IMR-90 (cell line): ENCODE data around the gene DUS1L. TPM values are rescaled to one million over a fixed set of nuclear protein-coding genes. Genes with fewer than 3 reads are reported as not detected.

Experiments
- ATAC-seq: fragments of 200-7000 bp; cut with Tn5 transposase; 2 replicates; pipeline ENCODE4 v1.9.1; 2020; ENCODE audit warnings: low read depth, mild to moderate bottlenecking, moderate library complexity
- BruUV-seq: library from RNA; stranded (reverse); fragments of 400-500 nt; replicated peaks from 2 replicates; lab custom pipeline; 2021; lab: Mats Ljungman, UMichigan
- CTCF ChIA-PET: fragments of 300-600 bp; formaldehyde crosslinking; extraction: SDS; loops from one replicate; lab custom pipeline; 2021; ENCODE audit warnings: antibody characterized with exemption; lab: Yijun Ruan, JAX
- POLR2A ChIA-PET: fragments of 300-600 bp; sonication (Branson Sonifier 250); formaldehyde crosslinking; loops from one replicate; lab custom pipeline; 2022; ENCODE audit warnings: antibody characterized with exemption; ENCODE audit not compliant: unreplicated experiment; lab: Charles Lee
- DNase-seq: peaks from one replicate; pipeline ENCODE4 v3.0.0; 2013
- H2AFZ ChIP-seq: replicated peaks from 2 replicates; pipeline ENCODE3; 2013; ENCODE audit warnings: low read length, mild to moderate bottlenecking; ENCODE audit not compliant: poor library complexity
- H2AK5ac ChIP-seq: 2 replicates; pipeline ENCODE4 v1.6.1; 2013; ENCODE audit warnings: low read depth, low read length, inconsistent platforms
- H2AK9ac ChIP-seq: replicated peaks from 2 replicates; pipeline ENCODE3; 2013; ENCODE audit warnings: mild to moderate bottlenecking, low read depth, low read length, moderate library complexity; ENCODE audit not compliant: poor library complexity
- H2BK120ac ChIP-seq: 2 replicates; pipeline ENCODE4 v1.6.1; 2013; ENCODE audit warnings: low read depth, low read length, inconsistent platforms
- H2BK15ac ChIP-seq: 3 replicates; pipeline ENCODE4 v1.6.1; 2013; ENCODE audit warnings: low read depth, low read length, inconsistent platforms
- H2BK20ac ChIP-seq: 2 replicates; pipeline ENCODE4 v1.6.1; 2013; ENCODE audit warnings: low read depth, mild to moderate bottlenecking, inconsistent platforms, low read length, moderate library complexity
- H2BK5ac ChIP-seq: 2 replicates; pipeline ENCODE4 v1.6.1; 2013; ENCODE audit warnings: mild to moderate bottlenecking, low read depth, low read length, inconsistent platforms; ENCODE audit not compliant: poor library complexity, severe bottlenecking
- H3K14ac ChIP-seq: replicated peaks from 2 replicates; pipeline ENCODE4 v1.6.1; 2013; ENCODE audit warnings: low read depth, low read length, inconsistent platforms
- H3K18ac ChIP-seq: 2 replicates; pipeline ENCODE4 v1.6.1; 2013; ENCODE audit warnings: low read depth, low read length, control low read depth
- H3K23ac ChIP-seq: 2 replicates; pipeline ENCODE4 v1.6.1; 2013; ENCODE audit warnings: low read depth, low read length, inconsistent platforms
- H3K27ac ChIP-seq: 2 replicates; pipeline ENCODE4 v1.5.1; 2013; ENCODE audit warnings: mild to moderate bottlenecking, control low read depth, low read length; ENCODE audit not compliant: insufficient read depth
- H3K27me3 ChIP-seq: 2 replicates; pipeline ENCODE4 v1.6.1; 2013; ENCODE audit warnings: low read length; ENCODE audit not compliant: control insufficient read depth, insufficient read depth
- H3K36me3 ChIP-seq: 2 replicates; pipeline ENCODE4 v1.6.1; 2013; ENCODE audit warnings: low read length, mixed read lengths; ENCODE audit not compliant: control insufficient read depth, insufficient read depth
- H3K4ac ChIP-seq: 2 replicates; pipeline ENCODE4 v1.6.1; 2013; ENCODE audit warnings: low read depth, low read length, inconsistent platforms
- H3K4me1 ChIP-seq: 2 replicates; pipeline ENCODE4 v1.6.1; 2013; ENCODE audit warnings: low read length, mixed read lengths; ENCODE audit not compliant: control insufficient read depth, insufficient read depth
- H3K4me2 ChIP-seq: 2 replicates; pipeline ENCODE4 v1.6.1; 2013; ENCODE audit warnings: low read depth, mild to moderate bottlenecking, control low read depth, low read length, moderate library complexity
- H3K4me3 ChIP-seq: 2 replicates; pipeline ENCODE4 v1.5.1; 2013; ENCODE audit warnings: low read depth, mild to moderate bottlenecking, control low read depth, low read length, moderate library complexity; ENCODE audit not compliant: insufficient read depth
- H3K56ac ChIP-seq: 2 replicates; pipeline ENCODE4 v1.6.1; 2013; ENCODE audit warnings: low read length, inconsistent platforms; ENCODE audit not compliant: insufficient read depth; ENCODE audit errors: extremely low read depth
- H3K79me1 ChIP-seq, 2 experiments: 2 replicates each; pipeline ENCODE4 v1.6.1; 2013; ENCODE audit warnings: low read length in 2 of 2, inconsistent platforms in 1 of 2, low read depth in 1 of 2
- H3K9ac ChIP-seq: 2 replicates; pipeline ENCODE4 v1.6.1; 2013; ENCODE audit warnings: low read depth, low read length, control low read depth
- H3K9me1 ChIP-seq: 2 replicates; pipeline ENCODE4 v1.6.1; 2013; ENCODE audit warnings: low read length, inconsistent platforms; ENCODE audit not compliant: insufficient read depth
- H3K9me3 ChIP-seq: 2 replicates; pipeline ENCODE4 v1.6.1; 2013; ENCODE audit warnings: low read length; ENCODE audit not compliant: control insufficient read depth, insufficient read depth
- H4K20me1 ChIP-seq: 2 replicates; pipeline ENCODE4 v1.6.1; 2013; ENCODE audit warnings: low read length, inconsistent platforms; ENCODE audit not compliant: insufficient read depth
- H4K5ac ChIP-seq: 2 replicates; pipeline ENCODE4 v1.6.1; 2013; ENCODE audit warnings: mild to moderate bottlenecking, low read depth, low read length, control low read depth
- H4K8ac ChIP-seq, 2 experiments: 2 replicates each; pipeline ENCODE4 v1.6.1; 2013; ENCODE audit warnings: low read depth in 2 of 2, low read length in 2 of 2, control low read depth in 1 of 2, inconsistent platforms in 1 of 2
- H4K91ac ChIP-seq: 2 replicates; pipeline ENCODE4 v1.6.1; 2013; ENCODE audit warnings: low read depth, low read length, inconsistent platforms; ENCODE audit not compliant: insufficient read depth
- BHLHE40 ChIP-seq: fragments of 150-350 bp; IDR thresholded peaks from 2 replicates; pipeline ENCODE4 v1.6.1; 2016; ENCODE audit warnings: mild to moderate bottlenecking, low read depth, low read length
- CEBPB ChIP-seq: IDR thresholded peaks from 2 replicates; pipeline ENCODE4 v1.6.1; 2012; ENCODE audit warnings: low read depth, low read length, improper control_type of control experiment
- FOS ChIP-seq: fragments of 150-350 bp; IDR thresholded peaks from 2 replicates; pipeline ENCODE4 v1.6.1; 2016; ENCODE audit warnings: low read depth, low read length
- MAFK ChIP-seq: IDR thresholded peaks from 2 replicates; pipeline ENCODE4 v1.6.1; 2012; ENCODE audit warnings: low read depth, low read length, improper control_type of control experiment
- MXI1 ChIP-seq: IDR thresholded peaks from 2 replicates; pipeline ENCODE4 v1.6.1; 2012; ENCODE audit warnings: low read depth, mild to moderate bottlenecking, low read length, moderate library complexity, borderline replicate concordance
- POLR2A ChIP-seq: IDR thresholded peaks from 2 replicates; pipeline ENCODE4 v1.6.1; 2012; ENCODE audit warnings: mild to moderate bottlenecking, low read depth, low read length
- RAD21 ChIP-seq: IDR thresholded peaks from 2 replicates; pipeline ENCODE4 v1.6.1; 2012; ENCODE audit warnings: low read length, improper control_type of control experiment
- RFX5 ChIP-seq: IDR thresholded peaks from 2 replicates; pipeline ENCODE4 v1.8.0; 2012; ENCODE audit warnings: low read depth, mild to moderate bottlenecking, low read length, moderate library complexity
- SMC3 ChIP-seq: fragments of 150-350 bp; IDR thresholded peaks from 2 replicates; pipeline ENCODE4 v1.6.1; 2016; ENCODE audit warnings: low read depth, mild to moderate bottlenecking, antibody characterized with exemption, low read length, moderate library complexity
- WGBS, 2 experiments: methylation state at CpG; one replicate each; pipeline versions ENCODE4 v1.1.5 to v1.1.7; 2013; ENCODE audit warnings: missing lambda C conversion rate in 2 of 2; ENCODE audit not compliant: insufficient read length in 1 of 2; ENCODE audit errors: extremely low coverage in 2 of 2; 5-methylcytosine and 5-hydroxymethylcytosine counted together
- dilution Hi-C: fragments of 300-500 bp; cut with HindIII; formaldehyde crosslinking; loops from one replicate; pipeline ENCODE4 v1.14.3; 2018; ENCODE audit warnings: low sequenced_read_pairs; ENCODE audit not compliant: unreplicated experiment
- in situ Hi-C: fragments of 300-500 bp; cut with MboI; formaldehyde crosslinking; loops from 3 replicates; pipeline ENCODE4 v1.14.3; 2019; ENCODE audit warnings: low sequenced_read_pairs, inconsistent platforms, mixed read lengths
- intact Hi-C: fragments of 100-400 bp; cut with micrococcal nuclease; formaldehyde crosslinking; loops from 2 replicates; pipeline ENCODE4 v1.10.0; 2022
- polyA plus RNA-seq, 3 experiments: library from polyadenylated mRNA; depleted of rRNA; stranded (reverse); fragments of >200 nt; gene quantifications; 2 replicates each; pipeline ENCODE4 v1.2.3, GENCODE V29; 2012; ENCODE audit warnings: low replicate concordance in 1 of 3
- total RNA-seq: library from RNA; depleted of rRNA; stranded (reverse); fragments of >200 nt; gene quantifications from 2 replicates; pipeline ENCODE4 v1.2.3, GENCODE V29; 2012
- TF ChIP-seq, protein P1 (sequence below): fragments of 150-350 bp; IDR thresholded peaks from 2 replicates; pipeline ENCODE4 v1.6.1; 2017; ENCODE audit warnings: mild to moderate bottlenecking, antibody characterized with exemption, low read length, low read depth
- TF ChIP-seq, protein P2 (sequence below): conservative IDR thresholded peaks from 2 replicates; pipeline ENCODE4 v1.5.1; 2012; ENCODE audit warnings: mild to moderate bottlenecking, low read depth, low read length, improper control_type of control experiment
- TF ChIP-seq, protein P3 (sequence below): fragments of 150-350 bp; IDR thresholded peaks from 2 replicates; pipeline ENCODE4 v1.6.1; 2016; ENCODE audit warnings: low read depth, mild to moderate bottlenecking, low read length, moderate library complexity, borderline replicate concordance

The DUS1L gene
- total and polyA plus RNA-seq, 2 of the 4 experiments (the other 2 are of a cell fraction), result 29.0 to 76.9 TPM

DNA sequence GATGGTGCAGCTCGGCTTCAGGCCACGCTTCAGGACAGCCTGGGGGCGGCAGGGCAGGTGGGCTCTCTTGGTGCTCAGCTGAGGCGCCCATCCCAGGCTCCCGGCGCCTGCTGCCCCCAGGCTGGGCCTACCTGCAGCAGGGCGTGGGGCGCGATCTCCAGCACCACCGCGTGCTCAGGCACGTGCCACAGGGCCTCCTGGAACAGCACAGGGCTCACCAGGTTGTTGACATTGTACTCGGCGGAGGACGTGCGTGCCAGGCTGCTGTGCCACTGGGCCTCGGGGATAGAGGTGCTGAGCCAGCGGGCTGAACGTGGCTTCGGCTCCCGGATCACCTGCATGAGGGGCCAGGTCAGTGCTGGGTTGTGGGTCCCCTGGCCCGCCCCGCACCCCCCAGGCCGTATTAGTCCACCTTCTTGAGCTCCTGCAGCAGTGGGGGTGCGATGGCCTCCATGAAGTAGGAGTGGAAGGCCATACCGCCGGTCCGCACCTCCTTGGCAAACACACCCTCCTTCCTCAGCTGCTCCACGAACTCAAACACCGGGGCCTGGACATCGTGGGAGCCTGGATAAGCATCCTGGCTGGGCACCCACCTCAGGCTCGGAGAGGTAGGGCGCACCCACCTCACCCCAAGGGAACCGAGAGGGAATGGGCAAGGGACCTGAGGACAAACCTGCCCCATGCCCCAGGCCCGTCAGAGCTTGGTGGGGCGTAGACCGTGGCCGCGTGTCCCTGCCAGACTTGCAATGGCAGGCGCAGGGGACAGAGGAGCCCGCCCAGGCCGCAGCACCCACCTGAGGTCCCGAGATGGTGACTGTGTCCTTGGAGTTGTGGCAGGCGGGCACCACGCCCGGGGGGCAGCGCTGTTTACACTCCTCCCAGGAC lies 23.5 kb upstream of the DUS1L start:
- no peak overlapping the region for H3K23ac ChIP-seq
- H4K8ac ChIP-seq, result no peak overlapping the region
- H4K91ac ChIP-seq, result no peak overlapping the region
- no peak overlapping the region for H3K4me2 ChIP-seq
- H2BK20ac ChIP-seq, result no peak overlapping the region
- H2AK5ac ChIP-seq, result no peak overlapping the region
- no peak for ATAC-seq
- peak overlapping the region; percentile 61 for H2AK9ac ChIP-seq
- no peaks in the 10 kb centered on the region for H3K27me3 ChIP-seq
- in situ Hi-C loops (no loop called here), dilution Hi-C loops (no loop called here), intact Hi-C loops (no loop called here)
- no peak overlapping the region for H3K9ac ChIP-seq
- H2BK120ac ChIP-seq, result no peak overlapping the region
- no peak overlapping the region for H3K18ac ChIP-seq
- no peak overlapping the region for H3K14ac ChIP-seq
- H2AFZ ChIP-seq, result no peak overlapping the region
- TSS peak; percentile 44 for BruUV-seq
- H3K56ac ChIP-seq, result no peak overlapping the region
- no peak overlapping the region for H3K4ac ChIP-seq
- ChIA-PET POLR2A (no interaction called here), CTCF (no interaction called here)
- H3K9me3 ChIP-seq, result no peaks in the 10 kb centered on the region
- H3K36me3 ChIP-seq, result peaks cover 95% of the 10 kb centered on the region
- no peaks in the 10 kb centered on the region for H3K4me1 ChIP-seq
- H3K79me1 ChIP-seq, result peaks cover 0 to 11% of the 10 kb centered on the region in 2 experiments; a peak in 2 of 4 replicates
- DNase-seq, result no peak
- H3K27ac ChIP-seq, result no peak overlapping the region
- WGBS, 2 experiments, result 96% methylated on average over 20 of the region's 47 CpGs; no CpG with 5 or more reads in 1 of the 2 experiments
- TF ChIP-seq, protein P1, sequence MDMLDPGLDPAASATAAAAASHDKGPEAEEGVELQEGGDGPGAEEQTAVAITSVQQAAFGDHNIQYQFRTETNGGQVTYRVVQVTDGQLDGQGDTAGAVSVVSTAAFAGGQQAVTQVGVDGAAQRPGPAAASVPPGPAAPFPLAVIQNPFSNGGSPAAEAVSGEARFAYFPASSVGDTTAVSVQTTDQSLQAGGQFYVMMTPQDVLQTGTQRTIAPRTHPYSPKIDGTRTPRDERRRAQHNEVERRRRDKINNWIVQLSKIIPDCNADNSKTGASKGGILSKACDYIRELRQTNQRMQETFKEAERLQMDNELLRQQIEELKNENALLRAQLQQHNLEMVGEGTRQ, result no peak
- no peak for TF ChIP-seq RAD21
- TF ChIP-seq, protein P2, sequence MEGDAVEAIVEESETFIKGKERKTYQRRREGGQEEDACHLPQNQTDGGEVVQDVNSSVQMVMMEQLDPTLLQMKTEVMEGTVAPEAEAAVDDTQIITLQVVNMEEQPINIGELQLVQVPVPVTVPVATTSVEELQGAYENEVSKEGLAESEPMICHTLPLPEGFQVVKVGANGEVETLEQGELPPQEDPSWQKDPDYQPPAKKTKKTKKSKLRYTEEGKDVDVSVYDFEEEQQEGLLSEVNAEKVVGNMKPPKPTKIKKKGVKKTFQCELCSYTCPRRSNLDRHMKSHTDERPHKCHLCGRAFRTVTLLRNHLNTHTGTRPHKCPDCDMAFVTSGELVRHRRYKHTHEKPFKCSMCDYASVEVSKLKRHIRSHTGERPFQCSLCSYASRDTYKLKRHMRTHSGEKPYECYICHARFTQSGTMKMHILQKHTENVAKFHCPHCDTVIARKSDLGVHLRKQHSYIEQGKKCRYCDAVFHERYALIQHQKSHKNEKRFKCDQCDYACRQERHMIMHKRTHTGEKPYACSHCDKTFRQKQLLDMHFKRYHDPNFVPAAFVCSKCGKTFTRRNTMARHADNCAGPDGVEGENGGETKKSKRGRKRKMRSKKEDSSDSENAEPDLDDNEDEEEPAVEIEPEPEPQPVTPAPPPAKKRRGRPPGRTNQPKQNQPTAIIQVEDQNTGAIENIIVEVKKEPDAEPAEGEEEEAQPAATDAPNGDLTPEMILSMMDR, result no peak
- TF ChIP-seq, protein P3, sequence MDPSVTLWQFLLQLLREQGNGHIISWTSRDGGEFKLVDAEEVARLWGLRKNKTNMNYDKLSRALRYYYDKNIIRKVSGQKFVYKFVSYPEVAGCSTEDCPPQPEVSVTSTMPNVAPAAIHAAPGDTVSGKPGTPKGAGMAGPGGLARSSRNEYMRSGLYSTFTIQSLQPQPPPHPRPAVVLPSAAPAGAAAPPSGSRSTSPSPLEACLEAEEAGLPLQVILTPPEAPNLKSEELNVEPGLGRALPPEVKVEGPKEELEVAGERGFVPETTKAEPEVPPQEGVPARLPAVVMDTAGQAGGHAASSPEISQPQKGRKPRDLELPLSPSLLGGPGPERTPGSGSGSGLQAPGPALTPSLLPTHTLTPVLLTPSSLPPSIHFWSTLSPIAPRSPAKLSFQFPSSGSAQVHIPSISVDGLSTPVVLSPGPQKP, result no peak
- no peak for TF ChIP-seq BHLHE40
- TF ChIP-seq MXI1, result no peak
- no peak for TF ChIP-seq MAFK
- no peak for TF ChIP-seq CEBPB
- no peak for TF ChIP-seq POLR2A
- no peak for TF ChIP-seq SMC3
- no peak for TF ChIP-seq RFX5
- TF ChIP-seq FOS, result no peak
- H3K4me3 ChIP-seq, result no peak overlapping the region
- H2BK15ac ChIP-seq, result no peak overlapping the region
- H4K5ac ChIP-seq, result no peak overlapping the region
- H3K9me1 ChIP-seq, result no peaks in the 10 kb centered on the region
- H4K20me1 ChIP-seq, result peaks cover 5% of the 10 kb centered on the region
- no peak overlapping the region for H2BK5ac ChIP-seq
